H1 (cell line): ENCODE data around the gene CFAP65. TPM values are rescaled to one million over a fixed set of nuclear protein-coding genes. Genes with fewer than 3 reads are reported as not detected.

Experiments used
- ATF2 ChIP-seq: IDR thresholded peaks from 2 replicates; pipeline ENCODE4 v1.6.1; 2012; ENCODE audit warnings: low read length, inconsistent platforms
- CBX8 ChIP-seq: fragments of 300-800, 300-1000 bp; sonication (generic); IDR thresholded peaks from 2 replicates; pipeline ENCODE4 v1.7.1; 2016; ENCODE audit warnings: low read depth, low read length, borderline replicate concordance
- E2F6 ChIP-seq: IDR thresholded peaks from 2 replicates; pipeline ENCODE4 v1.6.1; 2012; ENCODE audit warnings: inconsistent platforms
- JUN ChIP-seq: IDR thresholded peaks from 2 replicates; pipeline ENCODE4 v1.6.1; 2011; ENCODE audit warnings: low read depth, mild to moderate bottlenecking, improper control_type of control experiment, low read length
- POU5F1 ChIP-seq: IDR thresholded peaks from 2 replicates; pipeline ENCODE4 v1.6.1; 2011; ENCODE audit warnings: low read depth, mild to moderate bottlenecking, low read length, moderate library complexity
- RBBP5 ChIP-seq: IDR thresholded peaks from 2 replicates; pipeline ENCODE4 v1.7.1; 2012; ENCODE audit warnings: low read depth, mild to moderate bottlenecking, inconsistent platforms, low read length, moderate library complexity, borderline replicate concordance
- RNF2 ChIP-seq: fragments of 200-900, 300-1000 bp; sonication (generic); IDR thresholded peaks from 2 replicates; pipeline ENCODE4 v1.7.1; 2016; ENCODE audit warnings: borderline replicate concordance, low read depth, mild to moderate bottlenecking, antibody characterized with exemption, low read length; ENCODE audit not compliant: poor library complexity, severe bottlenecking; ENCODE audit errors: missing control alignments
- SIX5 ChIP-seq: IDR thresholded peaks from 2 replicates; pipeline ENCODE4 v1.6.1; 2011; ENCODE audit warnings: mild to moderate bottlenecking, low read depth, low read length
- SP1 ChIP-seq: IDR thresholded peaks from 2 replicates; pipeline ENCODE4 v1.6.1; 2011; ENCODE audit warnings: low read depth, low read length
- SP4 ChIP-seq: IDR thresholded peaks from 2 replicates; pipeline ENCODE4 v1.6.1; 2012; ENCODE audit warnings: low read length, inconsistent platforms
- polyA plus RNA-seq, 7 experiments: library from polyadenylated mRNA; depleted of rRNA in 3 of 7; stranded (reverse) in 5 of 7; unstranded in 2 of 7; fragments of >200 nt in 5 of 7; fragments of 200-250 nt in 2 of 7; gene quantifications; 1 replicate in 5 of 7; 2 replicates in 1 of 7; 4 replicates in 1 of 7; pipeline versions ENCODE4 v1.2.1 to v1.2.3, GENCODE V29; 2011 to 2013; ENCODE audit warnings: missing spikeins in 2 of 7, mixed read lengths in 2 of 7
- total RNA-seq: library from RNA; stranded (reverse); fragmentation: NEBNext Ultra II Directional; extraction: Animal tissue kit (Norgen Biotek cat#: 25700); gene quantifications from 2 replicates; pipeline ENCODE4 v1.2.1, GENCODE V29; 2021

Gene CFAP65
- total and polyA plus RNA-seq, 2 of the 8 experiments (the other 6 are each of a cell fraction or from before 2014, with no cell fraction given): 0.19 to 0.45 TPM

GRCh38 chr2:219060821-219061791, 19.8 kb upstream of the CFAP65 start, which contains the start of gene IHH (continued):
- TF ChIP-seq ATF2 (no peak), SIX5 (no peak), JUN (no peak), POU5F1 (no peak), E2F6 (no peak), SP4 (no peak), RBBP5 (no peak), RNF2 (peak; percentile 76), SP1 (no peak), CBX8 (peak; percentile 55; the same call in 1 of the 2 replicates)
